ENCODE results near the gene TSPAN5.

Gene TSPAN5

DNA sequence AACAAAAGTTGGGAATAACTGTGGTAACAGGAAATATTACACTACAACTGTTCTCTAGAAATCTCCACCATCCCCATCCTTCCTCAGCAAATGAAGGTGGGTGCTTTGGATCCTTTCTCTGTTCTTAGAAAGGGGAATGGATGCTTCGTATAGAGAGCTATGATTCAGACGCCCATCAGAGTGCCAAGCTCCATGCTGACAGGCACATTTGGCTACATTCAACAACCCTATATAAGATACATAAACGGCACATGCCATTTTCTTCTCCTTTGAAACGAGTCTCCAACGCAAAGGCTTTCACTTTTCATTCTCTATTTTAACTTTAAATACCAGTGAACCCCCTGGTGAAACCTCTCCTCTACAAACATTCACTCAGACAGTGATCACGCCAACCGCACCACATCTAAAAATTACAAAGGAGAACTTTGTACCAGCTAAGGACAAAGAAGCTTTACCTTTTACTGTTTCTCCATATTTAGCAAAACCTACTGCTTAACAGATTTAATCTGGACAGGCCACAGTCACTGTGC lies 172.5 kb downstream of the TSPAN5 start:
- Histone ChIP-seq H3K4me3 (replicated peaks; ENCODE audit: insufficient read depth, low read length) (no peak overlapping the region), H3K27ac (replicated peaks) (no peak overlapping the region), H3K27me3 (ENCODE audit: insufficient read depth, poor library complexity, severe bottlenecking) (no peaks in the 10 kb centered on the region)
- TF ChIP-seq POLR2AphosphoS5 (IDR thresholded peaks at IDR 0.05; ENCODE audit: low read depth): no peak
- TF ChIP-seq, protein P1, sequence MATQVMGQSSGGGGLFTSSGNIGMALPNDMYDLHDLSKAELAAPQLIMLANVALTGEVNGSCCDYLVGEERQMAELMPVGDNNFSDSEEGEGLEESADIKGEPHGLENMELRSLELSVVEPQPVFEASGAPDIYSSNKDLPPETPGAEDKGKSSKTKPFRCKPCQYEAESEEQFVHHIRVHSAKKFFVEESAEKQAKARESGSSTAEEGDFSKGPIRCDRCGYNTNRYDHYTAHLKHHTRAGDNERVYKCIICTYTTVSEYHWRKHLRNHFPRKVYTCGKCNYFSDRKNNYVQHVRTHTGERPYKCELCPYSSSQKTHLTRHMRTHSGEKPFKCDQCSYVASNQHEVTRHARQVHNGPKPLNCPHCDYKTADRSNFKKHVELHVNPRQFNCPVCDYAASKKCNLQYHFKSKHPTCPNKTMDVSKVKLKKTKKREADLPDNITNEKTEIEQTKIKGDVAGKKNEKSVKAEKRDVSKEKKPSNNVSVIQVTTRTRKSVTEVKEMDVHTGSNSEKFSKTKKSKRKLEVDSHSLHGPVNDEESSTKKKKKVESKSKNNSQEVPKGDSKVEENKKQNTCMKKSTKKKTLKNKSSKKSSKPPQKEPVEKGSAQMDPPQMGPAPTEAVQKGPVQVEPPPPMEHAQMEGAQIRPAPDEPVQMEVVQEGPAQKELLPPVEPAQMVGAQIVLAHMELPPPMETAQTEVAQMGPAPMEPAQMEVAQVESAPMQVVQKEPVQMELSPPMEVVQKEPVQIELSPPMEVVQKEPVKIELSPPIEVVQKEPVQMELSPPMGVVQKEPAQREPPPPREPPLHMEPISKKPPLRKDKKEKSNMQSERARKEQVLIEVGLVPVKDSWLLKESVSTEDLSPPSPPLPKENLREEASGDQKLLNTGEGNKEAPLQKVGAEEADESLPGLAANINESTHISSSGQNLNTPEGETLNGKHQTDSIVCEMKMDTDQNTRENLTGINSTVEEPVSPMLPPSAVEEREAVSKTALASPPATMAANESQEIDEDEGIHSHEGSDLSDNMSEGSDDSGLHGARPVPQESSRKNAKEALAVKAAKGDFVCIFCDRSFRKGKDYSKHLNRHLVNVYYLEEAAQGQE (IDR thresholded peaks at IDR 0.05; ENCODE audit: insufficient replicate concordance, low read depth): no peak
- TF ChIP-seq, protein P2, sequence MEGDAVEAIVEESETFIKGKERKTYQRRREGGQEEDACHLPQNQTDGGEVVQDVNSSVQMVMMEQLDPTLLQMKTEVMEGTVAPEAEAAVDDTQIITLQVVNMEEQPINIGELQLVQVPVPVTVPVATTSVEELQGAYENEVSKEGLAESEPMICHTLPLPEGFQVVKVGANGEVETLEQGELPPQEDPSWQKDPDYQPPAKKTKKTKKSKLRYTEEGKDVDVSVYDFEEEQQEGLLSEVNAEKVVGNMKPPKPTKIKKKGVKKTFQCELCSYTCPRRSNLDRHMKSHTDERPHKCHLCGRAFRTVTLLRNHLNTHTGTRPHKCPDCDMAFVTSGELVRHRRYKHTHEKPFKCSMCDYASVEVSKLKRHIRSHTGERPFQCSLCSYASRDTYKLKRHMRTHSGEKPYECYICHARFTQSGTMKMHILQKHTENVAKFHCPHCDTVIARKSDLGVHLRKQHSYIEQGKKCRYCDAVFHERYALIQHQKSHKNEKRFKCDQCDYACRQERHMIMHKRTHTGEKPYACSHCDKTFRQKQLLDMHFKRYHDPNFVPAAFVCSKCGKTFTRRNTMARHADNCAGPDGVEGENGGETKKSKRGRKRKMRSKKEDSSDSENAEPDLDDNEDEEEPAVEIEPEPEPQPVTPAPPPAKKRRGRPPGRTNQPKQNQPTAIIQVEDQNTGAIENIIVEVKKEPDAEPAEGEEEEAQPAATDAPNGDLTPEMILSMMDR (IDR thresholded peaks at IDR 0.05; ENCODE audit: insufficient read depth, low read length): no peak
- TF ChIP-seq GABPA (IDR thresholded peaks at IDR 0.05; ENCODE audit: low read depth): no peak
- no peak for TF ChIP-seq SPI1 (IDR thresholded peaks at IDR 0.05; ENCODE audit: borderline replicate concordance, low read depth)
- no peak for DNase-seq (ENCODE audit: low read depth in 1 of 2, low spot score in 1 of 2)

DNA sequence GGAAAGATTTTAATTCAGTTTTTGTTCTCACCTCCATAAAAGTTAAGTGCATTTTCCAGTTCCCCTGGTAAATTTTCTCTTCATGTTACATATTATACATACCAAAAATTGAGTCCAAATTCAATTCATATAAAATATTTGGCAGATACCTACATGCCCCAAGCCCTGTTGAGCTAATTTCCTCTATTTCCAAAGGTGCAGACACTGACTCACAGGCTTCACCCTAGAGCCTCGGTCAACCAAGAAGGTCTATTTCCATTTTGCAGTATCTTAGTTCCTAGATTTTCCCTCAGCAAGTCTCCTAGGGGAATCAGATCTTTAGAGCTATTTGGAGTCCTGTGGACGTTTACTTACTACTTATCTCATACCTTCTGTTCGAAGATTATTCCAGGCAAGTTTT lies 174.4 kb downstream of the TSPAN5 start:
- H3K27ac ChIP-seq (replicated peaks): no peak overlapping the region
- no peak overlapping the region for H3K4me3 ChIP-seq (replicated peaks; ENCODE audit: insufficient read depth, low read length)
- H3K27me3 ChIP-seq (ENCODE audit: insufficient read depth, poor library complexity, severe bottlenecking): no peaks in the 10 kb centered on the region
- TF ChIP-seq POLR2AphosphoS5 (IDR thresholded peaks at IDR 0.05; ENCODE audit: low read depth) (no peak), GABPA (IDR thresholded peaks at IDR 0.05; ENCODE audit: low read depth) (no peak), SPI1 (IDR thresholded peaks at IDR 0.05; ENCODE audit: borderline replicate concordance, low read depth) (no peak)
- TF ChIP-seq, protein P1 (IDR thresholded peaks at IDR 0.05; ENCODE audit: insufficient replicate concordance, low read depth): no peak
- TF ChIP-seq, protein P2 (IDR thresholded peaks at IDR 0.05; ENCODE audit: insufficient read depth, low read length): no peak
- no peak for DNase-seq (ENCODE audit: low read depth in 1 of 2, low spot score in 1 of 2)

DNA sequence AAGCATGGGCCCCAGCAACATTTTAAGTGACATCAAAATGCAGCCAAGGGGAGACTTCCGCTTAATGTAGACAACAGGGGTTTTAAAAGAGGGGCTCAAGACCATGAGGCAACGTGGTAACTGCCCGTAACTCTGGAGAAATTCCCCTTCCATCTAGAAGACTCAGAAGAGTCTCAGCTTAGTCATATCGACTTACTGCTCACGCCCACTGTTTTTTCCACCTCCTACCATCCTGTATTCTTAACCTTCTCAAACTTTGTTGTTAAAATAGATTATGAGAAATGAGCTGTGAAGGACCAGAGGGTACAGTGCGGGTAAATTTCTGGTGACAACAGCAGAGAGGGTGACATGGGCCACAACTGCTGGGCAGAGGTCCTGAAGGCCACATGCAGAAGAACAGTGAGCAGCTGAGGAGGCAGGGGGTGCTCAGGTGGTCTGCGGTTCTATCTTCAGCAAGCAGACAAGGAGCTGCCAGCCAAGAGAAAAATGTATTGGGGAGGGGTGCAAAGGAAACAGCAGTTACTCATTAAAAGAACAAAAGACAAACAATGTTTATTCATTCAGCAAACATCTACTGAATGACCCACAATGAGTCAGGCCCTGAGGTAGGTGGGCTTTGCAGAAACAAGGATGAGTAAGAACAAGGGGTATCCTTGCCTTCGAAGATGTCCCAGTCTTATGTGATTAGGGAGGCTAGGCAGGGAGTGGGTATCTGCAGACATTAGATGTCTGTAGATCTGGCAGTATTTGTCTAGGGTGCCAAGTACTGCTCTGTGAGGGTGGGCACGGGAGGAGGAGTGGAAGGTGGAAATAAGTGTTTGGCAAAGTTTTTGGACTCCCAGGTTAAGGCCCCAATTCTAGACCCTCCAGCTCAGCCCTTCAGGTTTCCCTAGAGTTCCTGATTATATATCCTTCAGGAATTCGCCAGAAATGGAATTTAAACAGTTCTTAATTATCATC lies 175.3 kb downstream of the TSPAN5 start:
- TF ChIP-seq, protein P2 (IDR thresholded peaks at IDR 0.05; ENCODE audit: insufficient read depth, low read length): no peak
- TF ChIP-seq GABPA (IDR thresholded peaks at IDR 0.05; ENCODE audit: low read depth) (no peak), POLR2AphosphoS5 (IDR thresholded peaks at IDR 0.05; ENCODE audit: low read depth) (no peak), SPI1 (IDR thresholded peaks at IDR 0.05; ENCODE audit: borderline replicate concordance, low read depth) (no peak)
- TF ChIP-seq, protein P1 (IDR thresholded peaks at IDR 0.05; ENCODE audit: insufficient replicate concordance, low read depth): no peak
- no peak for DNase-seq (ENCODE audit: low read depth in 1 of 2, low spot score in 1 of 2)
- Histone ChIP-seq H3K27ac (replicated peaks) (no peak overlapping the region), H3K27me3 (ENCODE audit: insufficient read depth, poor library complexity, severe bottlenecking) (no peaks in the 10 kb centered on the region), H3K4me3 (replicated peaks; ENCODE audit: insufficient read depth, low read length) (no peak overlapping the region)

Data from HL-60 (cell line).